Measurements from ENCODE around the gene SMTNL2.

The SMTNL2 gene

DNA sequence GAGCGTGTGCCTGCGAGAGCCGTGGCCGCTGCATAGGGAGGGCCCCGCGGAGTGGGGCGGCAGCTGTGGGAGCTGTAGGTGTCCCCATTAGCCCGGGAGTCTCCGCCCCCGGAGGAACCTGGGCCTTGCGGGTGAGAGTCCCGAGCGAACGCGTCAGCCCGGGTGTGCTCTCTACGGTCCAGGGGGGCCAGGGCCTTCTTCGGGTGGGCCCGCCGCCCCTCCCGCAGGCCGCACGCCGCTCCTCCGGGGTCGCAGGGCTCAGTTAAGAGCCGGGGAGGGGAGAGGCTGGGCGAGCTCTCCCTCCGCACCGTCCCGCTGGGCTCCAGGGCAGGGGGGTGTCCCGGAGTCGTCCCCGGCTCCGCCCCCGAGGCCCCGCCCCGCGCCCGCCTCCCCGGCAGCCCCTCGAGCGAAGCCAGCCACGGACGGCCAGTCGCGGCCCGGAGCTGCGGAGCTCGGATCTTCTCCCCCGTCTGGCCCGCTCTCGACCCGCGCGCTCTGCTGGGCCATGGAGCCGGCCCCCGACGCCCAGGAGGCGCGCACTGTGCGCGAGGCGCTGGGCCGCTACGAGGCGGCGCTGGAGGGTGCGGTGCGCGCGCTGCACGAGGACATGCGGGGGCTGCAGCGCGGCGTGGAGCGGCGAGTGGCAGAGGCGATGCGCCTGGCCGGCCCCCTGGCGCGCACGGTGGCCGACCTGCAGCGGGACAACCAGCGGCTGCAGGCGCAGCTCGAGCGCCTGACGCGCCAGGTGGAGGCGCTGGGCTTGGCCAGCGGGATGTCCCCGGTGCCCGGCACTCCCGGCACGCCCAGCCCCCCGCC lies at the start of gene SMTNL2:
TSS of gene SMTNL2 (plus strand) at position 429 of the 816 bp plus-strand sequence. CDS start at position 506, 77 bp downstream.
- DNase-seq (ENCODE audit: extremely low read depth in 1 of 2, low read depth in 1 of 2): no peak

DNA sequence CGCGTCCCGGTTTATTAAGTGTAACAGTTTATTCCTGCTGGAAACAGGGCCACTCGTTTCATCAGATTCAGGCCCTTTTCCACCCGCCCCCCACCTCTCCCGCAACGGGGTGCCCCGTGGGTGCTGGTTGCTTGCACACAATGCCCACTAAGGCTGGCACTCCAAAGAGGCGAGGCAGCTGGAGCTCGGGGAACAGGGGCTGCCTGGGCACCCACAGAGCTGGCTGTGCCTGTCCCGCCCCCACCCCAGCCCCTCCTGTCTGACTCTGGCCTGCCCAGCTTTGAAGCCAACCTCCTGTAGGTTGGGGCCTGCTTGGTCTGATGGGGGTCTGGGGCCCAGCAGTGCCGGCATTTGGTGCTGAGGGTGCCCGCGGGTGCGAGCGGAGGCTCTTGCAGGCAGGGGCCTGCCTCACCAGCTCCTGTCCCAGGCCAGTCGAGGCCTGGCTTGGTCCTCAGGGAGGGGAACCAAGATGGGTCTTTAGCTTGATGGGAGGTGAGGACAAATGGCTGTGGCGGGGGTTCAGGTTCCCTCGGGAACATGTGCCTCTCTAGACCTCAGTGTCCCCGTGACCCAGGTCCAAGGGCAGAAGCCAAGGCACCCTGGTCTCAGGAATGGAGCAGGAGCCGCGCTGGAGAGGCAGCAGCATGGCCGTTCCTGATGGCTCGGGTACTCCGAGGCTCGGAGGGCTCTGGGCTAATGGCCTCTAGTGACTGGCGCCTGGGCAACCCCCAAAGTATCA lies 49.2 kb upstream of the SMTNL2 start:
- no peak for DNase-seq (ENCODE audit: extremely low read depth in 1 of 2, low read depth in 1 of 2)

DNA sequence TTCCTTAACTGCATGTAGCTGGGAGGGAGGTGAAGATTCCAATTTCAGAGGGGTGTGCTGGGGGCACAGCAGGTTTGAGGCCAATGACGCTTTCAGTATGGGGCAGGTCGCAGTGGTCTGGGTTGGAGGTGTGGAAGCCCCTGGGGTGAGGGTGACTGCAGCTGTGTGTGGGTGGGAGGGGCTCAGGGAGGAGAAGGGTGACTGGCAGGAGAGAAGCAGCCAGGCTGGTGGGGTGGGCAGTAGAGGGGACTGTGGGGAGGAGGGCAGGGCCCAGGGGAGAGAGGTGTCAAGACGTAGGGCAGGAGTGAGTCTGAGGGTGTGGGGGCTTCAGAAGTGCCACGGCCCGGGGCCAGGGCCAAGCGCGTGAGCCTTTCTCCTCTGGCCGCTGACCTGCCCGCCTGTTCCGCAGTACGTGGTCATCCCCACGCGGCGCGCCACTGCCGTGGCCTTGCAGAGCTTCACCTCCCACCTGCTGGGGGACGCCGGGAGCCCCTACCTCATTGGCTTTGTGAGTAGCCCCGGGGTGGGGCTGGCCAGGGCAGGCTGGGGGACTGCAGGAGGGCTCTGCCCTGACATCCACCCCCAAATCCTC lies 48.6 kb upstream of the SMTNL2 start:
- DNase-seq (ENCODE audit: extremely low read depth in 1 of 2, low read depth in 1 of 2): no peak

DNA sequence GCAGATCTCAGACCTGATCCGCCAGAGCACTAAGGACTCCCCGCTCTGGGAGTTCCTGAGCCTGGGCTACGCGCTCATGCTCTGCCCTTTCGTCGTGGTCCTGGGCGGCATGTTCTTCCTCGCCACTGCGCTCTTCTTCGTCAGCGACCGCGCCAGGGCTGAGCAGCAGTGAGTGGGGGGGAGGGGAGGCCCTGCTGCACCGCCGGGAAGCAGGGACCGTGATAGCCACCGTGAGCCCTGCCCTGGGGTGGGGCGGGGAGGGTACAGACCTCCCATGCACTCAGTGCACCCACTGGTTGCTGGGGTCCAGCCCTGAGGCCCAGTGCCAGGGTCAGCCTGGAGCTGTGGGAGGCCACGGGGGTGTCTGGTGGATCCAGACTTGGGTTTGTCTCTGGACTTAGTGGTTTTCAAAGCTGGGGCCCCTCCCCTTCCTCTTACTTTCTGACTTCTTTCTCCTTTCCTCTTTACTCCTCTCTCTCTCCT lies 48.0 kb upstream of the SMTNL2 start:
- no peak for DNase-seq (ENCODE audit: extremely low read depth in 1 of 2, low read depth in 1 of 2)

DNA sequence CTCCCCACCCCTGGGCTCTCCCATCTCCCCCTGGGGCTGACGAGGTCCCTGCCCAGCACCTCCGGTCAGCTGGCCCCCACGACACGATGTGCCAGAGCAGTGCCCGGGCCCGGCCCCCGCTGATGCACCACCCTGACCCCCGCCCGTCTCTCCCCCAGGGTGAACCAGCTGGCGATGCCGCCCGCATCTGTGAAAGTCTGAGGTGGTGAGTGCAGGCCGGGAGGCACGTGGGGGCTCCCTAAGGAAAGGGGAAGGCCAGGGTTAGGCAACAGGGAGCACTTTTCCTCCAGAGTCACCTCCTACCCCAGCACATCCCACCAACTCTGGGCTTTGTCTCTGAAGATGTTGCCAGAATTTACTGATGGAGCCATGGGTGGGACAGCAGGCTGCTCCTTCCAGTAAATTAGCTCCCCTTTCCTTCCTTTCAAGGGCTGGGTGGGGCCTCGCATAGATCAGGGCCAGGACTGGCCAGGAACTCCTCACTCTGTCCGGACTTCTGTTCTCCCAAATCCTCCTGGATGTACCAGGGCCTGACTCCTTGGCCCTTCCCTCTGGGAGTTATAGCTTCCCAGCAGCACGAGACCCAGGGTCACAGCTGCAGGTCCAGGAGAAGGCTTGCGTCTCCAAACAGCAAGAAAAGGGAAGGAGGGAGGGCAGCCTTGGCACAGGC lies 47.5 kb upstream of the SMTNL2 start:
- DNase-seq (ENCODE audit: extremely low read depth in 1 of 2, low read depth in 1 of 2): no peak

DNA sequence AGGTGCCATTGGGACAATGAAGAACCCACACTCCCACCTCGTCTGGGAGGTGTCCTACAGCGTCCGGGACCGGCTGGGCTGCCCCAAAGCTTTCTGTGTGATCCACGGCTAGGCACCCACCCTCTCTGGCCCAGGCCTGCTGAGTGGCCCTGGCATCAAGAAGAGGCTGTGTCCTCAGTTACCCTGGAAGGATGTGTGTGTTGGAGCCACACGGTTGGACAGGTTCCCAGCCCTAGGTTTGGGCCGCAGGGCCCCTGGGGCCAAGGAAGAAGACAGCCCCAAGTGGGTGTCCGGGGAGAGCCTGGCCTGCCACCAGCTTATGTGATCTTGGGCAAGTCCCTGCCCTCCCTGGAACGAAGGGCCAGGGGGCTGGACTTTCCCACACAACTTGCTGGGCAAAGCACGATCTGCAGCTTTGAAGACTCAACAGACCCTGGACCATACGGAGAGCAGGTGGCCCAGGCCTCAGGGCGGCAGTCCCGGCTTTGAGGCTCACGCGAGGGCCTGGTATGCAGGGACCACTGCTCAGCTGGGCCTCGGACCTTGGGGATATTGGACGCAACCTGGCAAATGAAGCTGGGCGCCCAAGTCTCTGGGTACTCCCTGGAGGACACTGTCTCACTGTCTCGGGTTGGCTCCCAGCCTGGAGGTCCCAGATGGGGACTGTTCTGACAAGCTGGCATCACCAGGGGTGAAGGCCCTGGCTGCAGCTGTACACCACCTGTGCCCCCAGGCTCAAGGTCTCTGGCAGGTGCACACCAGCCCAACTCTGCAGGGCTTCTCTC lies 46.7 kb upstream of the SMTNL2 start:
- no peak for DNase-seq (ENCODE audit: extremely low read depth in 1 of 2, low read depth in 1 of 2)

DNA sequence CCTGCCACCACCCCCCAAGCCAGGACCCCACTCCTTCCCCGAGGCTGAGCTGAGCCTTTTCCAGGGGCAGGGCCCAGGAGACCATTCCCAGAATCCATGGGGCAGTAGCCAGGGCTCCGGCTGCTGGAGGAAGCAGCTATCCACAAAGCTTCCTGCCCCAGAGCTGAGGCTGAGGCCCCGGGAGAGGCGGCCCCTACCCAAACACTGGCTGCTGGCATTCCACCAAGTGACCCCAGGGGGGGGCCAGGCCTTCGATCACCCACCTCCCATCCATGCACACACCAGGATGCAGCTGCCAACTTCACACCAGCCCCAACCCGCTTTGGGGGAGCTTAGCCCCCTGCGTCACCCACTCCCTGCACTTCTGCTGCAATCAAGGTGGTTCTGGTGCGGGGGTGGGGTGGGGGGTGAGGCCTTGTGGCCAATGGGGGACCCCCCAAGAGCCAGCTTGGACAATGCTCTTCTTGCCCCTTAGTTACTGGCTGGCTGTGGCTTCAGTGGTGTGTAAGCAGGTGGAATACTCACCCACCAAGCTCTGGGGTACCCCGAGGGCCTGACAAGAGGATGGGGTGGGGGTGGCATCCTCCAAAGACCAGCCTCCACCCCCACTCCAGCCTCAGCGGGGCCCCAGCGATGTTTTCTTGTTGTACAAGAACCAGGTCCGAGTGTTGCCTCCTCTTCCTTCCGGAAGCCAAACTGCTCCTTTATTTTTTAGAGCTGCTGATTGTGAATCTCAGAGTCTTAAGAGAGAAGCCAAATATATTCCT lies 45.9 kb upstream of the SMTNL2 start:
- no peak for DNase-seq (ENCODE audit: extremely low read depth in 1 of 2, low read depth in 1 of 2)

DNA sequence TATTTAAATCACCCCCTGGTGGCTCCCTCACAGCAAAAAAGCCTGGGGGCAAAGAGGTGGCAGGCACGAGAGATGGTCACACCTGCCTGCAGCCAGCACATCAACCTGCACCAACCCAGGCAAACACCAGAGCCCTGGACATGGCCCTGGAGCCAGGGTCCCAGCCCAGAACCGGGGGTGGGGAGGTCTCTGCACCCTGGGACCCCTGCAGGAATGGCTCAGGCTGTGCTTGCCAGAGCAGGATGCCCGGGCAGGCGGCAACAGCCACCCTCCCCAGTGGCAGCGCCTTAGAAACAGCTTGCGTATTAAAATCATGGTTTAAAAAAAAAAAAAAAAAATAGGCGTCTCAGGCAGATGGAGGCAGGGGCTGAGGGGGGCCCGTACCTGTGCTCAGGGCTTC lies 45.3 kb upstream of the SMTNL2 start:
- no peak for DNase-seq (ENCODE audit: extremely low read depth in 1 of 2, low read depth in 1 of 2)

DNA sequence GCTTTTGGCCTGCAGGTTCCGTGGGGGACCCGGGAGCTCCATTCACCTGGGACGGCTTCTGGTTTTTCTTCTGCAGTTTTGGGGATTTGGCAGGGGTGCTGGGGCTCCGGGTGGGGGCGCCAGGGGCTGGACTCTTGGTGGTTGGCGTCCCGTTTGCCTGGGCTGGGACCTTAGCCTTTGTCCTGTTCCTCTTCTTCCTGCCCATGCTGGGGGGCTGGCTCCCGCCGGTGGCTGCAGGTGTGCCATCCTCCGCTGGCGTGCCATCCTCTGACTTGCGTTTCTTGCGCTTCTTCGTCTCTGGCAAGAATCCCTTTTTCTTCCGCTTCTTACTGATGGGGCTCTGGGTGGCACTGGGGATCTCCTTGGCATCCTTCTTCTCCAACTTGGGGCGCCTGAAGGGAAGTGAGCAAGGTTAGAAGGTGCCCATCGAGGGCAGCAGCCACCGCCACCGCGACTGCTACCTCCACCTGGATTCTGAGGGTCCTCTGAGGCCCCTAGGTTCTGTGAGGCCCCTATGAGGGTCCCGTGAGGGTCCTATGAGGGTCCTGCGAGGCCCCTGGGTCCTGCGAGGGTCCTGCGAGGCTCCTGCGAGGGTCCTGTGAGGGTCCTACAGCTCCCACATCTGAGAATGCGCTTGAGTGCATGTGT lies 44.6 kb upstream of the SMTNL2 start:
- no peak for DNase-seq (ENCODE audit: extremely low read depth in 1 of 2, low read depth in 1 of 2)

DNA sequence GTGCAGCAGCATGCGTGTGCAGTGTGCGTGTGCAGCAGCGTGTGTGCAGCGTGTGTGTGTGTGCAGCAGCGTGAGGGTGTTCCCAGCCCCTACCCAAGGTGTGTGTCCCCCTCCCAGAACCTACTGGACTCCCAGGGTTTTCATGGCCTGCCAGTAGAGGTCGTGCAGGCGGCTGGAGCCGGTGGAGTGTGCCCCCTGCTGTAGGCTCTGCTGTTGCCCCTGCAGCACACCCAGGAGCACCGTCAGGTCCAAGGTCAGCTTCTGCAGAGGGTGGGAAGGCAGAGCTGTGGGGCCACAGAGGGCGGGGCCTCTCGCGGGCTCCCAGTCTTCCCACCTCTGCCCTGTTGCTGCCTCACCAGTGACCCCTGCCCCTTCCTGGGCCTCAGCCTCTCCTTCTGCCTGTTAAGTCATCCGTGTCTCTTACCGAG lies 44.1 kb upstream of the SMTNL2 start:
- DNase-seq (ENCODE audit: extremely low read depth in 1 of 2, low read depth in 1 of 2): no peak

DNA sequence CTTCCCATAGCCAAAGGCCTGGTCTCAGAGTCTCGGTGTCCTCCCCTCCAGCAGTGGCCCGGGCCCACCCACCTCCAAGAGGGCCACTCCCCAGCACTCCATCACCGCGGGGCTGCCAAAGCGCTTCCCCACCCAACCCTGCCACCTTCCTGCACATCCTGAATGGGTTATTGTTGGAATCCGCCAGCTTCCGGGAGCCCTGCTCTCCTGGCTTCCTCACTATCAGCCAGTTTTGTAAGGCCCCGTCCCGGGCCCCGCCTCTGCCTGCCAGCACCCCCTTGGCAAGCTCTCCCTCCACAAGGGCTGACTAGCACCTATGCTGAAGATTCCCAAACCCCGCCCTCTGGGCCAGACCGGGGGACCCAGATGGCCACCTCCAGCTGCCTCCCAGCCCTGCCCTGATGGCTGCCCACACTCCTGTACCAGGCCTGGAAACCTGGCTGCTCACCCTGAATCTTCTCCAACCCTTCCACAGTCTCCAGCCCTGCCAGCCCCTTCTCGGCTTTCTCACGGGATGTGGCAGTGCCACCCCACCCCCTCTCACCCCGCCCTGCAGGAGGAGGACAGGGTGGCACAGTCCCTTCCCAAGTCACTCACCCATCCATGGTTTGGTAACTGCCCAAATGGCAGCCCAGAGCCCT lies 43.5 kb upstream of the SMTNL2 start:
- DNase-seq (ENCODE audit: extremely low read depth in 1 of 2, low read depth in 1 of 2): no peak

DNA sequence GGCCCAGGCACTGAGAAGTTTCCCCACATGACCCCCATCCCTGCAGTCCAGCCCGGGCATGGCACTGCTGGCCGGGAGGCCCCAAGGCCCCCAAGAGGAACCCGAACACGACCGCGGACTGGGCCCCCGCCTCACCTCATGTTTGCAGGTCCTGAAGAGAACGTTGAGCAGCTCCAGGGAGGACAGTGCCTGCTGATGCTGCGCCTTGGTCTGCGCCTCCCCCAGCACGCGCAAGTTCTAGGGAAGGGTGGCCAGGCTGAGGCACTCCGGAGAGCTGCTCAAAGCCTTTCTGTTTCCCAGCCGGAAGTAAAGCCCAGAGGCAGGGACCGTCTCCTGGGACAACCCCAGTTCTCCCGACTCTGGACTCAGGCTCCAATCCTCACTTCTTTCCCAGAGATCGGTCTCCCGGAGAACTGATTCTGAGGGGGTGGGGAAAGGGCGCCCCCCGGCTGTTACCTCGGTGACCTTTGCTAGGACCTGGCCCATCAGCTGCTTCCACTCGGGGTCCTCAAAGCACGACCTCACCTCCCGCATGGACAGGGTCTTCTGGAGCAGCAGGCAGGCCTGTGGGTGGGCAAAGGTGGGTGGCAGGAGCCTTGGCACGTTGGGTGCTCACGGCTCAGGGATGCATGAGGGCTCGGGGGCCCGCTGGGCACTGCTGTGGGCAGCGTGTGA lies 42.9 kb upstream of the SMTNL2 start:
- no peak for DNase-seq (ENCODE audit: extremely low read depth in 1 of 2, low read depth in 1 of 2)

DNA sequence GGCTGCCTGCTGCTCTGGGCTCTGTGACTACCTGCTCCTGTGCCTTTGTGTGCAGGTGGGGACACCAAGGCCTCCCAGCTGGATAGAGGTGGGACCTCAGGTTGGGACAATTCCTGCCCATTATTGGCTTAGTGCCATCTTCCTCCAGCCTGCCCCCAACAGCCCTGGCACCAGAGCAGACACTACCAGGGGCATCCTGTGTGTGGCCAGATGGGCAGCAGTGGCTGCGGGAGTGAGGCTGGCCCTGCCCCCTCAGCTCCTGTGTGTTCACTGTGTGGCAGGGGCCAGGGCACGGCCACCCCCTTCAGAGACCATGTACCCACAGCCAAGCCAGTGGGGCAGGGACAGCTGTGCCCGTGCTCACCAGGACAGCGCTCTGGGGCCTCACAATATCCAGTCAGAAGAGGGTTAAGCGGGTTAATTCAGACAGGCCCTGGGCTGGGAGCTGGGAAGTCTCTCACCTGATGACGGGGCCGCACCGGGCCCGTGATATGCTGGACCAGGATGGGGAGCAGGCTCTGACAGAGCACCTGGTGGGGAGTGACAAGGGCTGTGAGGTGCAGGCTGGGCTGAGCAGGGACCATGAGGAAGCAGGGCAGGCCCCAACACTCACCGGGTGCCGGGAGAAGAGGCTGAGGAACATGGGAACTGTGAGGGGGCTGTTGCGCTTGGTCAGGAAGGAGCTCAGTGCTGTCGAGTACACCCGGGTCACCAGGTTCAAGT lies 42.2 kb upstream of the SMTNL2 start:
- DNase-seq (ENCODE audit: extremely low read depth in 1 of 2, low read depth in 1 of 2): no peak

DNA sequence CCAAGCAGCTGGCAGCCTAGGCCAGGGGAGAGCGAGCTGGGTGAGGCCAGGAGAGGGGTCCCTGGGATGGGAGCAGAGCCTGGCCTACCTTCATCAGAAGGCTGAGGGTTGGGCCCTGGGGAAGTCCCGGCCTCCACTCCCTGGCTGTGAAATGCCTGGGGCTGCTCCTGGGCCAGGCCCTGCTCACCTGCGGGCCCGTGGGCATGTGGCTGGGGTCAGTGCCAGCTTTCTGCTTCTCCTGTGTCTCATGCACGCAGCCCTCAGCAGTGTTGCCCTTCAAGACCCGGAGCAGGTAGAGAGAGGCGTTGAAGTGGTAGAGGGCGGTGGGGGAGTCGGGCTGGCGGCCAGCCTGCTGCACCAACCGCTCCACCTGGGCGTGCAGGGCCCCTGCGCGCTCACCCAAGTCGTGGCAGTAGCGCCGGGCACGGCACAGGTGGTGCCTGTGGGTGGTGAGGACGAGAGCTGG lies 41.6 kb upstream of the SMTNL2 start:
- no peak for DNase-seq (ENCODE audit: extremely low read depth in 1 of 2, low read depth in 1 of 2)

DNA sequence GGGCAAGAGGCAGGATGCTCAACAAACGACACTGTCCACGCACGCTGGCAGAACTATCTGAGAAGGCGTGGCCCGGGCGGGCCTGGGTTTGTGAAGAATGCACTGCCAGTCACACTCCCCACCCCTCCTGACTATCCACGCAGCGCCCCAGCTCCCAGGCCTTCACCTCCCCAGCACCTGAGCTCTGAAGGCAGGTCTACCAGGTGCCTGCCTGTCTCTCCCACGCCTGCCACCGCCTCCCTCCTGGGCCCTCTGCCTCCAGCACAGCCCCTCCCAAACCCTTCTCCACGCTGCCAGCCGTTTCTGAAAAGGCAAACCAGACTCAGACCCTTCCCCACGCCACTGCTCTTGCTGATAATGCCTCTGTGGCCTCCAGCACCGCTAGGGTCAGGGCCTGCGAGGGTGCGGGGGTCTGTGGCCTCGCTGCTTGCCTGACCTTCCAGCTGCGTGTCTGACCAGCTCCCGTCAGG lies 40.7 kb upstream of the SMTNL2 start:
- DNase-seq (ENCODE audit: extremely low read depth in 1 of 2, low read depth in 1 of 2): no peak

DNA sequence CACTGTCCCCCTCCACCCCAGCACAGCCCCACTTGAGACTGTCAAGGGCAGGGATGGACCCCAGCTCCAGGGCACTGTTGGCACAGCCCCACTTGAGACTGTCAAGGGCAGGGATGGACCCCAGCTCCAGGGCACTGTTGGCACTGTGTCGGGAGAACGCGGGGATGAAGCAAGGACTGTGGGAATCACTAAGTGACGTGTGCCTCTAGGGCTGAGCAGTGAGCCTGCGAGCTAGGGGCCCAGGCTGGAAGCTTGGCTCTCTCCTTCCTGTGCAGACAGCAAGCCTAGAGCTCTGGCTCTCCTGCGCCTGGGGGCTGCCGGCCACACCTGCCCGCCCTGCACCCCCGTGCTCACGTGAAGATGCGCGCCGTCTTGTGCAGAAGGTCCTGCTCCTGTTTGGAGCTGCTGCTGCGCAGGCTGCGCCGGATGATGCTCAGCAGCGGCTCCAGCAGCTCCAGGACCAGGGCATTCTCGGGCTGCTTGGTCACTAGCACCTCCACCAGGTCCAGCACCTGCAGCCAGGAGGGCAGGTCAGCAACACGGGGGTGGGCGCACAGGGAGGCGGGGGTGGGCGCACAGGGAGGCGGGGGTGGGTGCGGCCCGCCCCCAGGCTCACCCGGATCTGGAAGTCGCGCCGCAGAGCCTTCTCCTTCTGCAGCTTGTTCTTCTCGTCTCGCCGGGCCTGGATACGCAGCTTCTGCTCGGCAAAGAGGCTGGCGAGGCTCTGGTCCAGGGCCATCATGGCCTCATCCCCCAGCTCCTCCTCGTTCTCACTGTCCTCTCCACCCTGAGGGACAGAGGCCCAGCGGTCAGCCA lies 40.0 kb upstream of the SMTNL2 start:
- no peak for DNase-seq (ENCODE audit: extremely low read depth in 1 of 2, low read depth in 1 of 2)

DNA sequence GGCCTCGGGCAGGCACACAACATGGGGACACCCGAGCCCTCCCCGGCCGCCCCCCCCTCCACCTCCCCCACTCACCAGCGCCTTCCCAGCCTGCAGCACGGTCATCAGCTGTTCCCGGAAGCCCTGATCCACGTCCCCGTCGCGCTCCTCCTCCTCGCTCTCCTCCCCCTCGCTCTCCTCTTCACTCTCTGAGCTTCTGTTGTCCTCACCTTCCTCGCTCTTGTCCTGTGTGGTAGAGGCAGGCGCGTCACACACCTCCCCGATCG lies 39.4 kb upstream of the SMTNL2 start:
- DNase-seq (ENCODE audit: extremely low read depth in 1 of 2, low read depth in 1 of 2): no peak
